Measurements from ENCODE around the gene ABHD8. TPM values are rescaled to one million over a fixed set of nuclear protein-coding genes. Genes with fewer than 3 reads are reported as not detected.

The ABHD8 gene
- total and polyA plus RNA-seq, 2 of the 13 experiments (the other 11 are each of a cell fraction or from before 2014, with no cell fraction given), result 6.3 to 7.2 TPM

- TF ChIP-seq, protein P1, sequence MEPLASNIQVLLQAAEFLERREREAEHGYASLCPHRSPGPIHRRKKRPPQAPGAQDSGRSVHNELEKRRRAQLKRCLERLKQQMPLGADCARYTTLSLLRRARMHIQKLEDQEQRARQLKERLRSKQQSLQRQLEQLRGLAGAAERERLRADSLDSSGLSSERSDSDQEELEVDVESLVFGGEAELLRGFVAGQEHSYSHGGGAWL (CRISPR knock-in tag; IDR thresholded peaks at IDR 0.05), result peak; percentile 43; the same call in 1 of the 2 replicates
- TF ChIP-seq PRPF4 (IDR thresholded peaks at IDR 0.05; ENCODE audit: low read depth, low read length, poor library complexity, severe bottlenecking) (no peak), CCAR2 (optimal IDR thresholded peaks at IDR 0.05; ENCODE audit: low read depth, low read length) (peak; percentile 42), NFIB (CRISPR knock-in tag; IDR thresholded peaks at IDR 0.05; ENCODE audit: borderline replicate concordance) (no peak), GPBP1L1 (CRISPR knock-in tag; IDR thresholded peaks at IDR 0.05) (no peak), CAMTA2 (CRISPR knock-in tag; IDR thresholded peaks at IDR 0.05; ENCODE audit: borderline replicate concordance) (no peak), MAF1 (CRISPR knock-in tag; IDR thresholded peaks at IDR 0.05; ENCODE audit: borderline replicate concordance) (0 out of 2 replicates have a peak, but pooled peaks have one; percentile 6), SYNCRIP (IDR thresholded peaks at IDR 0.05; ENCODE audit: insufficient read depth, low read depth, low read length) (no peak), KLF6 (CRISPR knock-in tag; IDR thresholded peaks at IDR 0.05) (0 out of 2 replicates have a peak, but pooled peaks have one; percentile 2), MAZ (IDR thresholded peaks at IDR 0.05; ENCODE audit: borderline replicate concordance, low read depth, low read length) (peak; percentile 66; the same call in 1 of the 2 replicates), MAZ (CRISPR knock-in tag; IDR thresholded peaks at IDR 0.05; ENCODE audit: low read depth) (peak; percentile 61; the same call in 1 of the 2 replicates), ELF4 (CRISPR knock-in tag; IDR thresholded peaks at IDR 0.05; ENCODE audit: borderline replicate concordance) (peak; percentile 84; the same call in 1 of the 2 replicates), SNRNP70 (IDR thresholded peaks at IDR 0.05; ENCODE audit: low read depth, low read length) (no peak), E2F1 (CRISPR knock-in tag; IDR thresholded peaks at IDR 0.05) (peak; percentile 95), IKZF1 (IDR thresholded peaks at IDR 0.05) (no peak), CHD2 (IDR thresholded peaks at IDR 0.05; ENCODE audit: low read depth, low read length) (no peak), TARDBP (CRISPR knock-in tag; IDR thresholded peaks at IDR 0.05) (peak; percentile 70; the same call in 1 of the 2 replicates), PAXIP1 (CRISPR knock-in tag; conservative IDR thresholded peaks at IDR 0.05) (peak; percentile 38)
- TF ChIP-seq, protein P2, sequence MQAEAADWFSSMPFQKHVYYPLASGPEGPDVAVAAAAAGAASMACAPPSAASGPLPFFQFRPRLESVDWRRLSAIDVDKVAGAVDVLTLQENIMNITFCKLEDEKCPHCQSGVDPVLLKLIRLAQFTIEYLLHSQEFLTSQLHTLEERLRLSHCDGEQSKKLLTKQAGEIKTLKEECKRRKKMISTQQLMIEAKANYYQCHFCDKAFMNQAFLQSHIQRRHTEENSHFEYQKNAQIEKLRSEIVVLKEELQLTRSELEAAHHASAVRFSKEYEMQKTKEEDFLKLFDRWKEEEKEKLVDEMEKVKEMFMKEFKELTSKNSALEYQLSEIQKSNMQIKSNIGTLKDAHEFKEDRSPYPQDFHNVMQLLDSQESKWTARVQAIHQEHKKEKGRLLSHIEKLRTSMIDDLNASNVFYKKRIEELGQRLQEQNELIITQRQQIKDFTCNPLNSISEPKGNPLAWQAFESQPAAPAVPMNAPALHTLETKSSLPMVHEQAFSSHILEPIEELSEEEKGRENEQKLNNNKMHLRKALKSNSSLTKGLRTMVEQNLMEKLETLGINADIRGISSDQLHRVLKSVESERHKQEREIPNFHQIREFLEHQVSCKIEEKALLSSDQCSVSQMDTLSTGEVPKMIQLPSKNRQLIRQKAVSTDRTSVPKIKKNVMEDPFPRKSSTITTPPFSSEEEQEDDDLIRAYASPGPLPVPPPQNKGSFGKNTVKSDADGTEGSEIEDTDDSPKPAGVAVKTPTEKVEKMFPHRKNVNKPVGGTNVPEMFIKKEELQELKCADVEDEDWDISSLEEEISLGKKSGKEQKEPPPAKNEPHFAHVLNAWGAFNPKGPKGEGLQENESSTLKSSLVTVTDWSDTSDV (CRISPR knock-in tag; IDR thresholded peaks at IDR 0.05), result no peak
Measured at GRCh38 chr19:17336872-17337674, 33.8 kb upstream of the ABHD8 start, which contains the start of gene GTPBP3 (continued).
